ENCODE measurements around the gene RTEL1.
"Not testable (repeated sequence)": the region's sequence is repeated elsewhere in the genome, so short reads cannot be mapped to it uniquely, and the experiment has no call there.

RTEL1 gene, protein sequence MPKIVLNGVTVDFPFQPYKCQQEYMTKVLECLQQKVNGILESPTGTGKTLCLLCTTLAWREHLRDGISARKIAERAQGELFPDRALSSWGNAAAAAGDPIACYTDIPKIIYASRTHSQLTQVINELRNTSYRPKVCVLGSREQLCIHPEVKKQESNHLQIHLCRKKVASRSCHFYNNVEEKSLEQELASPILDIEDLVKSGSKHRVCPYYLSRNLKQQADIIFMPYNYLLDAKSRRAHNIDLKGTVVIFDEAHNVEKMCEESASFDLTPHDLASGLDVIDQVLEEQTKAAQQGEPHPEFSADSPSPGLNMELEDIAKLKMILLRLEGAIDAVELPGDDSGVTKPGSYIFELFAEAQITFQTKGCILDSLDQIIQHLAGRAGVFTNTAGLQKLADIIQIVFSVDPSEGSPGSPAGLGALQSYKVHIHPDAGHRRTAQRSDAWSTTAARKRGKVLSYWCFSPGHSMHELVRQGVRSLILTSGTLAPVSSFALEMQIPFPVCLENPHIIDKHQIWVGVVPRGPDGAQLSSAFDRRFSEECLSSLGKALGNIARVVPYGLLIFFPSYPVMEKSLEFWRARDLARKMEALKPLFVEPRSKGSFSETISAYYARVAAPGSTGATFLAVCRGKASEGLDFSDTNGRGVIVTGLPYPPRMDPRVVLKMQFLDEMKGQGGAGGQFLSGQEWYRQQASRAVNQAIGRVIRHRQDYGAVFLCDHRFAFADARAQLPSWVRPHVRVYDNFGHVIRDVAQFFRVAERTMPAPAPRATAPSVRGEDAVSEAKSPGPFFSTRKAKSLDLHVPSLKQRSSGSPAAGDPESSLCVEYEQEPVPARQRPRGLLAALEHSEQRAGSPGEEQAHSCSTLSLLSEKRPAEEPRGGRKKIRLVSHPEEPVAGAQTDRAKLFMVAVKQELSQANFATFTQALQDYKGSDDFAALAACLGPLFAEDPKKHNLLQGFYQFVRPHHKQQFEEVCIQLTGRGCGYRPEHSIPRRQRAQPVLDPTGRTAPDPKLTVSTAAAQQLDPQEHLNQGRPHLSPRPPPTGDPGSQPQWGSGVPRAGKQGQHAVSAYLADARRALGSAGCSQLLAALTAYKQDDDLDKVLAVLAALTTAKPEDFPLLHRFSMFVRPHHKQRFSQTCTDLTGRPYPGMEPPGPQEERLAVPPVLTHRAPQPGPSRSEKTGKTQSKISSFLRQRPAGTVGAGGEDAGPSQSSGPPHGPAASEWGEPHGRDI (N-terminal part only)

DNA sequence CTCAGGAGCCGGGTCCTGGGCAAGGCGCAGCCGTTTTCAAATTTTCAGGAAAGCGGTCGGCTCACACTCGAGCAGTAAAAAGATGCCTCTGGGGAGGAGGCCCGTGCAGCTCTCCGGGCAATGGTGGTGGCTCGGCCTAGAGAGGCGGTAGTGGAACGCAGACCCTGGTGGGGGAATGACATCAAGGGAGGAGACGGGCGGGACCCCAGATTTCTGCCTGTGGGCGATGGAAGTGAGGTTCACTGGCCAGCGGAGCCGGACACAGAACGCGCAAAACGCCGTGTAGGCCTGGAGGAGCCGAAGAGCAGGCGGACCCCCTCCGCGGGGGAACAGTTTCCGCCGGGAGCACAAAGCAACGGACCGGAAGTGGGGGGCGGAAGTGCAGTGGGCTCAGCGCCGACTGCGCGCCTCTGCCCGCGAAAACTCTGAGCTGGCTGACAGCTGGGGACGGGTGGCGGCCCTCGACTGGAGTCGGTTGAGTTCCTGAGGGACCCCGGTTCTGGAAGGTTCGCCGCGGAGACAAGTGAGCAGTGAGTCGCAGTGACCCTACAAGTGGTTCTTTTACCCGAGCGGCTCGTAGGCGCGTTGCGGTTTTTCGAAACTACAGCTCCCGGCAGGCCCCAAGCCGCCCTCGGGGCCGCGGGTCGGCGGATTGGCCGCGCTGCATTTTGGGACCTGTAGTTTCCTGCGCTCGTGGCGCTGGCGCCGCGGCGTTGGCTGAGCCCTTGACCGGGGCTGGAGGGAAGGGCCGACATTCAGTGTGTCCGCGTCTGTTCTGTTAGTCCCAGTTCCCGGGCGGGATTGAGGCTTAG is at the start of gene RTEL1:
Gene RTEL1 (plus strand): TSS at position 376 of the 812 bp plus-strand sequence. CDS start 1,091 bp downstream, outside the sequence.
- peak; percentile 86 to 93 for DNase-seq (ENCODE audit: low read depth in 1 of 2, low spot score in 1 of 2)

DNA sequence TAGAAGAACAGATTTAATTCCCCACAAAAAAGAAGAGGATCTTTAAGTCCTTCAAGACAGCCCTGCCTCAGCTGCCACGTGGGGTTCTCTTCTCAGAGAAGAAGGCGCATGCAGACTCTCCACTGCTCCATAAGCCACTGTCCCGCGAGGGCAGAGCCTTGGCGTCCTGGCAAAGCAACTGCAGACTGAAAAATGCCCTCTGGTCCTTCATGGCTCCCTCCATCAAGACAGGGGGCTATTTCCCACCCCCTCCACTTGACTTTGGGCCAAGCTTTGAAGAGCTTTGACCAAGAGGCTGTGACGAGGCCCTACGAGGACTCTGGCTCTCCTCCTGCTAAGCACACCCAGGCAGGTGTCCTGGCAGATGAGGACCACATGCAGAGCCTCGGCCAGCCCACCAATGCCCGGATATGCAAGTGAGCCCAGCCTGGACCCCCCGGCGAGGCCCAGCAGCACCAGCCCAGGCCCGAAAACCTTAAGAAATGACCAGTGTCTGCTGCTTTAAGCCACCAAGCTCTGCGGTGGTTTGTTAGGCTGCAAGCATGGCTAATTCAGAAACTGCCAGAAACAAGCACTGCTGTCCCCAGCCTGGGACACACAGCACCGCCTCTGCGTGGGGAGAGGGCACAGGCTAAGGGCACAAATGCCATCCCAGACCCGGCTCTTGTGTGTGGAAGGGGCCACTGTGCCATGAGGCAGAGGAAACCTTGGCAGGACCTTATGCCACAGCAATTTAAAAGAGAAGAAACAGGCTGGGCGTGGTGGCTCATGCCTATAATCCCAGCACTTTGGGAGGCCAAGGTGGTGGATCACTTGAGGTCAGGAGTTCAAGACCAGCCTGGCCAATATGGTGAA is 47.3 kb upstream of the RTEL1 start:
- no peak for DNase-seq (ENCODE audit: low read depth in 1 of 2, low spot score in 1 of 2)

- DNase-seq (ENCODE audit: low read depth in 1 of 2, low spot score in 1 of 2): no peak
Observed at GRCh38 chr20:63611646-63612045, 46.5 kb upstream of the RTEL1 start.

DNA sequence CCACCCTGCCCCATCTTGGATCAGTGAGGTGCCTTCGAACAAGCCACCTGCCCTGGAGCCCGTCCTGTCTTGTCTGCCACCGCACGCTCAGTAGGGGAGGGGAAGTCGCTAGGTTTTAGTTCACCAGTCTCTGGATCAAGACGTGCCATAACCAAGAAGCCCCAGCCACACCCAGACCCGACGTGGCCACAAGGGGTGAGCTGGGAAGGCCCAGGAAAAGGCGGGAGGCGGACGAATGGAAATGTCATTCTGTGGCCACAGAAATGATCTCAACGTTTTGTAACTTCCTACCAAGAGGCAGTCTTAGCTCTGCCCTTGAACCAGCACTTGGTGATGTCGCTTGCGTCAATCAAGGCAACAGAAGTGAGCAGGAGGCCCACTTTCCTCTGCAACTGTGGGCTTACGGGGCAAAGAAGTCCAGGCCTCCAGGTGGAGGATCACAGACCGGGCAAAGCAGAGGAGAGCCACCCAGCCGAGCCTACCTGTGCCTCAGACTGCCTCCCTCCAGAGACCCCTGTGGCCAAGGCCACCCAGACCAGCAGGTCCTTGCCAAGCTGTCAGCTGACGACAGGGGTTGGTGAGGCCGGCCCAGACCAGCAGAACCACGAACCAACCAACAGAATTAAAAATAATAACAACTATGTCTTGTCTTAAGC is 45.7 kb upstream of the RTEL1 start:
- no peak for DNase-seq (ENCODE audit: low read depth in 1 of 2, low spot score in 1 of 2)

- not testable (repeated sequence) for DNase-seq (ENCODE audit: low read depth in 1 of 2, low spot score in 1 of 2)
Observed at GRCh38 chr20:63613863-63614594, 44.1 kb upstream of the RTEL1 start.

DNA sequence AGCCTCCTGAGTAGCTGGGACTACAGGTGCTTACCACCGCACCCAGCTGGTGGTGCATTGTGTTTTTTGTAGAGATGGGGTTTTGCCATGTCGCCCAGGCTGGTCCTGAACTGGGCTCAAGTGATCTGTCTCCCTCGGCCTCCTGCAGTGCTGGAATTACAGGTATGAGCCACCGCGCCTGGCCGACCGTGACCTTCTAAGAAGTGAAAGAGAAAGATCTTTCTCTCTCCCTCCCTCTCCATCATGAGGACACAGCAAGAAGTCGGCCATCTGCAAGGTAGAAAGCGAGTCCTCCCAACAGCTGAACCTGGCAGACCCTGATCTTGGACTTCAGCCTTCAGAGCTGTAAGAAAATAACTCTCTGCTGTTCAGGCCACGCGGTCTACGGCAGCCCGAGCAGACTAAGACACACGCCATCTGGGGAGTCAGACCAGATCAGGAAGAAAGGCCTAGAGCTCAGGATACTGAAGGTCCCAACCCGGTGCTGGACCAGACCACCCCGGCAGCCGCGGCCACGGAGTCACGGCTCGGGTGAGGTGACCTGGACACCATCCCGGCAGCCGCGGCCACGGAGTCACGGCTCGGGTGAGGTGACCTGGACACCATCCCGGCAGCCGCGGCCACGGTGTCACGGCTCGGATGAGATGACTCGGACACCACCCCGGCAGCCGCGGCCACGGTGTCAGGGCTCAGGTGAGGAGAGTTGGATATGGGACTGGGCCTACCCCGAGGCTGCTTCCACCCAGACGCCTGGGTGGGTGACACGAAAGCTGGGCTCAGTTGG is 40.8 kb upstream of the RTEL1 start:
- no peak for DNase-seq (ENCODE audit: low read depth in 1 of 2, low spot score in 1 of 2)

- no peak for DNase-seq (ENCODE audit: low read depth in 1 of 2, low spot score in 1 of 2)
Observed at GRCh38 chr20:63617876-63618265, 40.2 kb upstream of the RTEL1 start.

DNA sequence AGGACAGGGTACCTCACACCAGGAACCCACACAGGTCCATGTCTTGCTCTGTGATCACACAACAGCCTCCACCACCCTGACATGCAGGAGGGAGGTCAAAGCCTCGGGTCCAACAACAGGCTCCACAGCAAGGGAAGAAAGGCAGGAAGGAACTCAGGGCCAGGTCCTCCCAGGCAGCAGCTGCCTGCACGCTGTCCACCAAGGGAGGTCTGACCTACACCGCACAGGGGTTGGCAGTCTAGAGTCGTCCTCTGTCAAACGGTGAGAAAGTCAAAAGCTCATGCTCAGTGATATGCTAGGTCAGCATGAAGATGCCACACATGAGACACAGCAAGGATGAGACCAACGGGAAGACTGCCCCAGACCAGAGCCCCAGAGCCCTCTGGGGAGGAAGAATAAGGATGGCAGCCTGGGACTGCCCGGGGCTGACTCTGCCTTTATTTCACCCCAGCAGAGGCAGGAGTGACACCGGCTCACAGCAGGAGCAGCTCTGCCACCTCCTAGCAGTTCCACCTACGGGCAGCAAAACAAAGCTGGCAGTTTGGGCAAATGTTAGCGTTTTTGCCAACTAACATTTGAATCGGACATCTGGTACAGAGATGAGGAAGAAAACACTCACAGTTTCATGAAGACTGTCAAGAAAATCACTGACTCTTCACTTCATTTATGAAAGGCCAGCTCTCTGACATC is 39.7 kb upstream of the RTEL1 start:
- DNase-seq (ENCODE audit: low read depth in 1 of 2, low spot score in 1 of 2): no peak

DNA sequence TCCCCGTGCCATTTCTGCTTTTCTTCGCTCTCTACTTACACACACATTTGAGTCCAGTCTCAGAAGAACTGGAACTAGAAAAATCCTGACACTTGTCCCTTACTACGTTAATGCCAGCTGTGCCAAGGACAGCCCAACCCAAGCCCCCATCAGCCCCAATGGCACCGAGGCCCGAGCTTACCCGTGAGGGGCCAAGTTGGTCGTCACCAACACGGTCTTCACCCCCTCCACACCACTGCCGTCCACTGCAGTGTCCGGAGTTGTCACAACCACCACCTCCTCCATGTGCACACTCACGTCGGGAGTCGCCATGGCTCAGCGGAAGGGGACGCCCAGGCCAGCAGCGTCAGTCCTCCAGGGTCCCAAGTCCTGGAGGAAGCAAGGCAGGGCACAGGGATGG is 39.0 kb upstream of the RTEL1 start:
- no peak for DNase-seq (ENCODE audit: low read depth in 1 of 2, low spot score in 1 of 2)

DNA sequence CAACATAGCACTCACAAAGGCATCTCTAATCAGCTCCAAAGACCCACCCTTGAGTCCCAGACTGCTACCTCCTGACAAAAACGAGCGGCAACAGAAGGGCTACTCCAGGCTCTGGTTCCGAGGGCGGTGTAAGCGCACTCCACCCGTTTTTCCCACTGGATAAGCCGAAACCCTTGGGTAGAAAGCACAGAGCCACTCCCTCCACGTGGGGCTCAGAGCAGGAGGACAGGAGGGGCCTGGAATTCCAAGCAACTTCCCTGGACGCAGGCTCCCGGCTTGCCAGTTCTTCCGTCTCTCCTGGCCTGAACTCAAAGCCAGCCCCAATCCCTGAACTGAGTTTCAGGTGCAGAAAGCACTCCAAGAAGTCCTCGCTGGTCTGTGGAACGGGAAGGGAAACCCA is 38.6 kb upstream of the RTEL1 start:
- no peak for DNase-seq (ENCODE audit: low read depth in 1 of 2, low spot score in 1 of 2)

GRCh38 chr20:63620991-63621390 is 37.1 kb upstream of the RTEL1 start:
- no peak for DNase-seq (ENCODE audit: low read depth in 1 of 2, low spot score in 1 of 2)

- DNase-seq (ENCODE audit: low read depth in 1 of 2, low spot score in 1 of 2): no peak
Observed at GRCh38 chr20:63622096-63622495, 36.0 kb upstream of the RTEL1 start.

DNA sequence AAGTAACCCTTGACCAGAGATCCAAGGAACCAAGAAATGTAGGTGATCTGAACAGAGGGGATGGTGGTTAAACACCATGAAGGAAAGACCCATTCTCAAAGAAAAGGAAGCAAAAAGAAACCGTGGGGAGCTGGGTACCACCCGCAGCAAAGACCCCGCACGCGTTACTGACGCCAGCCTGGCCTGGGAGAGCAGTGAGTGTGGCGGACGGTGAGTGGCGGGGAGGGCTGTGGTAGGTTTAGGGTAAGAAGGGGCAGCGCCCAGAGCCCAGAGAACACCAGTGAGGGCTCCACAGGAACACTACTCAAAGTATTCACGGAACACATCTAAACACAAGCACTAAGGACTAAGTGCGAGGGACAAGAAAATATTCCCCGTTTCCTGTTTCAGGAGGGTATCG is 35.4 kb upstream of the RTEL1 start:
- DNase-seq (ENCODE audit: low read depth in 1 of 2, low spot score in 1 of 2): no peak

DNA sequence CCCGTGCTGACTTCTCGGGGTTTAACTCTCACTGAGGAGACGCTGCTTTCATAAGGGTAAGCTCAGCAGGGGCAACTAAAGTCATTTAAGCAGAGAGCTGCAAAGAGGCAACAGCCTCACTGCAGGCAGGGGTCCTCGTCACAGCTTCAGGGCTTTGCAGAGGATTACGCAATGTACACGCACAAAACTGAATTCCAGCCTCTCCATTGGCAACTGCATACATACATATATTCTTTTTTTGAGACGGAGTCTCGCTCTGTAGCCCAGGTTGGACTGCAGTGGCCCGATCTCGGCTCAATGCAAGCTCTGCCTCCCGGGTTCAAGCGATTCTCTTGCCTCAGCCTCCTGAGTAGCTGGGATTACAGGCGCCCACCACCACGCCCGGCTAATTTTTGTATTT is 33.6 kb upstream of the RTEL1 start:
- DNase-seq (ENCODE audit: low read depth in 1 of 2, low spot score in 1 of 2): no peak

- no peak for DNase-seq (ENCODE audit: low read depth in 1 of 2, low spot score in 1 of 2)
Observed at GRCh38 chr20:63625771-63626423, 32.2 kb upstream of the RTEL1 start.

GRCh38 chr20:63626424-63627128 is 31.5 kb upstream of the RTEL1 start, which contains the start of gene GMEB2:
Gene GMEB2 (minus strand): TSS chr20:63627101. CDS start chr20:63619397, 7,704 bp downstream.
- DNase-seq (ENCODE audit: low read depth in 1 of 2, low spot score in 1 of 2): peak in 1 of 2 donors; percentile 57

All from activated CD4-positive, alpha-beta T cell treated with anti-CD3 and anti-CD28 coated beads, Interleukin-2, amount 50 U/mL, for 24 hours (primary cell).